Astrocyte (in vitro differentiated cells and primary cell): Measurements from ENCODE around the gene TSACC. TPM values are rescaled to one million over a fixed set of nuclear protein-coding genes. Genes with fewer than 3 reads are reported as not detected.

ENCODE experiments used
- DNase-seq: peaks from one replicate; pipeline ENCODE4 v3.0.0-alpha.2; 2010; ENCODE audit warnings: low read depth
- FAIRE-seq: peaks from 2 replicates; lab custom pipeline; 2011; peaks lifted over from hg19 to GRCh38; lab: Jason Lieb, UNC
- H2AFZ ChIP-seq: 2 replicates; pipeline ENCODE4 v1.6.0; 2012; ENCODE audit warnings: low read depth, low read length, inconsistent platforms
- H3K27ac ChIP-seq: 2 replicates; pipeline ENCODE4 v1.5.1; 2011; ENCODE audit warnings: low read depth, low read length, inconsistent platforms
- H3K27me3 ChIP-seq: 2 replicates; pipeline ENCODE4 v1.6.0; 2011; ENCODE audit warnings: low read length, inconsistent platforms; ENCODE audit not compliant: insufficient read depth
- H3K36me3 ChIP-seq: 2 replicates; pipeline ENCODE4 v1.5.1; 2011; ENCODE audit warnings: low read length, inconsistent platforms; ENCODE audit not compliant: insufficient read depth
- H3K4me1 ChIP-seq: 2 replicates; pipeline ENCODE4 v1.5.1; 2011; ENCODE audit warnings: low read length, inconsistent platforms; ENCODE audit not compliant: insufficient read depth
- H3K4me2 ChIP-seq: 2 replicates; pipeline ENCODE4 v1.6.0; 2012; ENCODE audit warnings: low read length, inconsistent platforms
- H3K4me3 ChIP-seq: 2 replicates; pipeline ENCODE4 v1.5.1; 2011; ENCODE audit warnings: low read depth, mild to moderate bottlenecking, low read length, inconsistent platforms; ENCODE audit not compliant: insufficient read depth
- H3K79me2 ChIP-seq: 2 replicates; pipeline ENCODE4 v1.6.0; 2012; ENCODE audit warnings: mild to moderate bottlenecking, low read length, inconsistent platforms; ENCODE audit not compliant: insufficient read depth
- H3K9ac ChIP-seq: 2 replicates; pipeline ENCODE4 v1.6.0; 2012; ENCODE audit warnings: mild to moderate bottlenecking, low read length, inconsistent platforms
- H3K9me3 ChIP-seq: 2 replicates; pipeline ENCODE4 v1.5.1; 2012; ENCODE audit warnings: low read depth, mild to moderate bottlenecking, low read length, inconsistent platforms; ENCODE audit not compliant: insufficient read depth
- H4K20me1 ChIP-seq: 2 replicates; pipeline ENCODE4 v1.6.0; 2012; ENCODE audit warnings: low read length, inconsistent platforms; ENCODE audit not compliant: insufficient read depth
- H3K27ac Mint-ChIP-seq: one replicate; pipeline ENCODE4 v1.8.0; 2021; ENCODE audit warnings: mild to moderate bottlenecking, mixed read lengths; ENCODE audit not compliant: unreplicated experiment
- H3K27me3 Mint-ChIP-seq: one replicate; pipeline ENCODE4 v1.8.0; 2021; ENCODE audit warnings: low read depth, mixed read lengths; ENCODE audit not compliant: unreplicated experiment
- H3K36me3 Mint-ChIP-seq: one replicate; pipeline ENCODE4 v1.8.0; 2021; ENCODE audit warnings: low read depth, mixed read lengths; ENCODE audit not compliant: unreplicated experiment
- H3K4me1 Mint-ChIP-seq: one replicate; pipeline ENCODE4 v1.8.0; 2021; ENCODE audit warnings: low read depth, mixed read lengths; ENCODE audit not compliant: unreplicated experiment
- H3K4me3 Mint-ChIP-seq: one replicate; pipeline ENCODE4 v1.8.0; 2021; ENCODE audit warnings: mild to moderate bottlenecking, moderate library complexity, mixed read lengths; ENCODE audit not compliant: unreplicated experiment
- H3K9me3 Mint-ChIP-seq: one replicate; pipeline ENCODE4 v1.8.0; 2021; ENCODE audit warnings: mild to moderate bottlenecking, mixed read lengths; ENCODE audit not compliant: unreplicated experiment
- CTCF ChIP-seq: IDR thresholded peaks from 2 replicates; pipeline ENCODE4 v1.5.1; 2011; ENCODE audit warnings: low read depth, mild to moderate bottlenecking, inconsistent platforms, low read length, moderate library complexity; ENCODE audit not compliant: insufficient read depth
- EZH2 ChIP-seq: IDR thresholded peaks from 2 replicates; pipeline ENCODE4 v1.6.1; 2012; ENCODE audit warnings: mild to moderate bottlenecking, low read length, inconsistent platforms; ENCODE audit not compliant: insufficient read depth
- total RNA-seq: library from RNA; stranded (reverse); gene quantifications from 2 replicates; pipeline ENCODE4 v1.2.1, GENCODE V29; 2021

Gene TSACC
- total RNA-seq, 1 donor from 2014 or later = 1.0 TPM

- no peak overlapping the region for H3K4me3 ChIP-seq
- H3K9me3 Mint-ChIP-seq = no peaks in the 10 kb centered on the region
- H4K20me1 ChIP-seq = no peaks in the 10 kb centered on the region
- no peaks in the 10 kb centered on the region for H3K4me1 Mint-ChIP-seq
- H3K27ac ChIP-seq = no peak overlapping the region
- H3K9me3 ChIP-seq = no peaks in the 10 kb centered on the region
- no peak overlapping the region for H3K9ac ChIP-seq
- H2AFZ ChIP-seq = peak overlapping the region; percentile 34
- DNase-seq (no peak), FAIRE-seq (no peak)
- peaks cover 26% of the 10 kb centered on the region for H3K27me3 ChIP-seq
- no peak overlapping the region for H3K27ac Mint-ChIP-seq
- H3K27me3 Mint-ChIP-seq = peaks cover 56% of the 10 kb centered on the region
- no peaks in the 10 kb centered on the region for H3K36me3 Mint-ChIP-seq
- TF ChIP-seq EZH2 = peak; percentile 70
- TF ChIP-seq CTCF = no peak
- no peak overlapping the region for H3K4me3 Mint-ChIP-seq
- no peaks in the 10 kb centered on the region for H3K79me2 ChIP-seq
- peak overlapping the region; percentile 64 for H3K4me2 ChIP-seq
- H3K4me1 ChIP-seq = peaks cover 3% of the 10 kb centered on the region
- H3K36me3 ChIP-seq = no peaks in the 10 kb centered on the region
Measured at GRCh38 chr1:156387870-156388173, 49.5 kb downstream of the TSACC start.

- Mint-ChIP-seq H3K4me3 (no peak overlapping the region), H3K4me1 (no peaks in the 10 kb centered on the region), H3K27ac (no peak overlapping the region), H3K27me3 (peaks cover 55% of the 10 kb centered on the region), H3K9me3 (no peaks in the 10 kb centered on the region), H3K36me3 (no peaks in the 10 kb centered on the region)
- Histone ChIP-seq H2AFZ (peak overlapping the region; percentile 34), H4K20me1 (no peaks in the 10 kb centered on the region), H3K4me3 (peak overlapping the region; percentile 33), H3K9ac (no peak overlapping the region), H3K4me1 (peaks cover 3% of the 10 kb centered on the region), H3K4me2 (peak overlapping the region; percentile 64), H3K79me2 (no peaks in the 10 kb centered on the region), H3K36me3 (no peaks in the 10 kb centered on the region), H3K27me3 (peaks cover 26% of the 10 kb centered on the region), H3K9me3 (no peaks in the 10 kb centered on the region), H3K27ac (no peak overlapping the region)
- FAIRE-seq = no peak
- DNase-seq = no peak
- no peak for TF ChIP-seq CTCF
- TF ChIP-seq EZH2 = peak; percentile 59
Measured at GRCh38 chr1:156388174-156389137, 50.1 kb downstream of the TSACC start.

GRCh38 chr1:156389311-156389710, 51.0 kb downstream of the TSACC start:
- Histone ChIP-seq H3K4me2 (no peak overlapping the region), H3K9ac (no peak overlapping the region), H4K20me1 (no peaks in the 10 kb centered on the region), H3K36me3 (no peaks in the 10 kb centered on the region), H3K27ac (no peak overlapping the region), H3K4me3 (no peak overlapping the region), H3K9me3 (no peaks in the 10 kb centered on the region), H3K4me1 (peaks cover 3% of the 10 kb centered on the region), H3K79me2 (no peaks in the 10 kb centered on the region), H2AFZ (no peak overlapping the region), H3K27me3 (peaks cover 26% of the 10 kb centered on the region)
- Mint-ChIP-seq H3K27ac (no peak overlapping the region), H3K36me3 (no peaks in the 10 kb centered on the region), H3K9me3 (no peaks in the 10 kb centered on the region), H3K4me1 (no peaks in the 10 kb centered on the region), H3K27me3 (peaks cover 55% of the 10 kb centered on the region), H3K4me3 (peak overlapping the region; percentile 27)
- FAIRE-seq (no peak), DNase-seq (no peak)
- no peak for TF ChIP-seq CTCF
- no peak for TF ChIP-seq EZH2
